ENCODE measurements around the gene HOXB4.
A peak's percentile ranks its signal among the peaks of the same experiment; 100 is the strongest.

HOXB4 gene

GRCh38 chr17:48595278-48595999, 17.3 kb upstream of the HOXB4 start:
- Histone ChIP-seq H3F3A (ENCODE audit: insufficient read depth) (no peaks in the 10 kb centered on the region), H3K27ac (ENCODE audit: low read depth, low read length) (no peak overlapping the region), H4K20me1 (ENCODE audit: low read depth, low read length) (no peaks in the 10 kb centered on the region), H3K4me3 (ENCODE audit: insufficient read depth, low read length, poor library complexity, severe bottlenecking) (no peak overlapping the region), H3K79me2 (ENCODE audit: insufficient read depth, low read length) (no peaks in the 10 kb centered on the region), H3K9ac (ENCODE audit: low read length) (no peak overlapping the region), H3K4me2 (ENCODE audit: low read depth, low read length, poor library complexity, severe bottlenecking) (no peak overlapping the region), H2AFZ (ENCODE audit: low read depth, low read length, severe bottlenecking) (no peak overlapping the region), H3K9me3 (ENCODE audit: insufficient read depth, low read length) (no peaks in the 10 kb centered on the region), H3K27me3 (ENCODE audit: low read length) (no peaks in the 10 kb centered on the region), H3K36me3 (ENCODE audit: low read length) (no peaks in the 10 kb centered on the region), H3K9me2 (replicated peaks; ENCODE audit: insufficient read depth, low read length) (no peaks in the 10 kb centered on the region)
- TF ChIP-seq EZH2phosphoT487 (conservative IDR thresholded peaks at IDR 0.05; ENCODE audit: low read length), result no peak
- no peak for TF ChIP-seq CTCF (IDR thresholded peaks at IDR 0.05; ENCODE audit: insufficient read depth, low read length, poor library complexity, severe bottlenecking)

- no peaks in the 10 kb centered on the region for H3F3A ChIP-seq (ENCODE audit: insufficient read depth)
- no peaks in the 10 kb centered on the region for H3K36me3 ChIP-seq (ENCODE audit: low read length)
- H3K9me3 ChIP-seq (ENCODE audit: insufficient read depth, low read length), result no peaks in the 10 kb centered on the region
- H3K4me3 ChIP-seq (ENCODE audit: insufficient read depth, low read length, poor library complexity, severe bottlenecking), result no peak overlapping the region
- TF ChIP-seq CTCF (IDR thresholded peaks at IDR 0.05; ENCODE audit: insufficient read depth, low read length, poor library complexity, severe bottlenecking), result no peak
- no peak for TF ChIP-seq EZH2phosphoT487 (conservative IDR thresholded peaks at IDR 0.05; ENCODE audit: low read length)
- no peak overlapping the region for H3K4me2 ChIP-seq (ENCODE audit: low read depth, low read length, poor library complexity, severe bottlenecking)
- H3K79me2 ChIP-seq (ENCODE audit: insufficient read depth, low read length), result no peaks in the 10 kb centered on the region
- H4K20me1 ChIP-seq (ENCODE audit: low read depth, low read length), result no peaks in the 10 kb centered on the region
- no peak overlapping the region for H2AFZ ChIP-seq (ENCODE audit: low read depth, low read length, severe bottlenecking)
- no peak overlapping the region for H3K9ac ChIP-seq (ENCODE audit: low read length)
- no peak overlapping the region for H3K27ac ChIP-seq (ENCODE audit: low read depth, low read length)
- H3K27me3 ChIP-seq (ENCODE audit: low read length), result no peaks in the 10 kb centered on the region
- no peaks in the 10 kb centered on the region for H3K9me2 ChIP-seq (replicated peaks; ENCODE audit: insufficient read depth, low read length)
Measured at GRCh38 chr17:48594538-48595277, 16.6 kb upstream of the HOXB4 start.

- H3K9me3 ChIP-seq (ENCODE audit: insufficient read depth, low read length), result no peaks in the 10 kb centered on the region
- no peak overlapping the region for H2AFZ ChIP-seq (ENCODE audit: low read depth, low read length, severe bottlenecking)
Measured at GRCh38 chr17:48593840-48594537, 15.8 kb upstream of the HOXB4 start.

More at GRCh38 chr17:48593840-48594537, 15.8 kb upstream of the HOXB4 start:
- H3F3A ChIP-seq (ENCODE audit: insufficient read depth), result no peaks in the 10 kb centered on the region
- H4K20me1 ChIP-seq (ENCODE audit: low read depth, low read length), result no peaks in the 10 kb centered on the region
- H3K9me2 ChIP-seq (replicated peaks; ENCODE audit: insufficient read depth, low read length), result no peaks in the 10 kb centered on the region
- no peak overlapping the region for H3K9ac ChIP-seq (ENCODE audit: low read length)
- H3K79me2 ChIP-seq (ENCODE audit: insufficient read depth, low read length), result no peaks in the 10 kb centered on the region
- H3K27ac ChIP-seq (ENCODE audit: low read depth, low read length), result no peak overlapping the region
- H3K4me2 ChIP-seq (ENCODE audit: low read depth, low read length, poor library complexity, severe bottlenecking), result no peak overlapping the region
- no peaks in the 10 kb centered on the region for H3K27me3 ChIP-seq (ENCODE audit: low read length)
- H3K4me3 ChIP-seq (ENCODE audit: insufficient read depth, low read length, poor library complexity, severe bottlenecking), result no peak overlapping the region
- TF ChIP-seq CTCF (IDR thresholded peaks at IDR 0.05; ENCODE audit: insufficient read depth, low read length, poor library complexity, severe bottlenecking), result peak; percentile 58
- no peak for TF ChIP-seq EZH2phosphoT487 (conservative IDR thresholded peaks at IDR 0.05; ENCODE audit: low read length)
- no peaks in the 10 kb centered on the region for H3K36me3 ChIP-seq (ENCODE audit: low read length)
